ENCODE measurements around the gene BACE2.
"Not testable (repeated sequence)": the region's sequence is repeated elsewhere in the genome, so short reads cannot be mapped to it uniquely, and the experiment has no call there.

Gene BACE2

DNA sequence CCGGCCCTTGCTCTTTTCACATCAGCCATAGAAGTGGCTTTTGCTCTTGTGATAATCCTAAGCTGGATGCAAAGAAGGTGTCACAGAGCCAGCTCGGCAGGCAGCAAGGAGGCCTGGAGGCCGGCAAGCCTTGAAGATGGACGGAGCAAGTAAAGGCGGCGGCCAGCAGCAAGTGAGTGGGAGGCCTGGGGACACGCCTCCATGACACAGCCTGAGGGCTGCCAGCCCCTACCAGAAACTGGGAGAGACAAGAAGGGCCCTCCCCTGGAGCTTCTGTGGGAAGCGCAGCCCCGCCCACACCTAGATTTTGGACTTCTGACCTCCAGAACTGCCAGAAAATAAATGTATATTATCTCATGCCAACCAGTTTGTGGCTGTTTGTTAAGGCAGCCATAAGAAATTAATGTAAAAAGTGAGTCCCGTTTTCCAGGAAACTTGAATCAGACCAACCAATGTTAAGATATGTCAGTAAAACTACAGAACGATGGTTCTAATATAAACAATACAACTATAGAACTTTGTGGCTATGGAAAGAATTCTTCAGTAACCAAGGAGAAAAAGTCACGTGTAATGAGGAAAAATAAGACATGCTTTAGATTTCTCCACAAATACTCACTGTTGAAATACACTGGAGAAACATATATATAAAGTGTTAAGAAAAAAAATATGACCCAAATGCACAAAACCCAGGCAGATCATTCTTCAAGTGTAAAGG, 49.9 kb downstream of the BACE2 start:
- no peak for DNase-seq

DNA sequence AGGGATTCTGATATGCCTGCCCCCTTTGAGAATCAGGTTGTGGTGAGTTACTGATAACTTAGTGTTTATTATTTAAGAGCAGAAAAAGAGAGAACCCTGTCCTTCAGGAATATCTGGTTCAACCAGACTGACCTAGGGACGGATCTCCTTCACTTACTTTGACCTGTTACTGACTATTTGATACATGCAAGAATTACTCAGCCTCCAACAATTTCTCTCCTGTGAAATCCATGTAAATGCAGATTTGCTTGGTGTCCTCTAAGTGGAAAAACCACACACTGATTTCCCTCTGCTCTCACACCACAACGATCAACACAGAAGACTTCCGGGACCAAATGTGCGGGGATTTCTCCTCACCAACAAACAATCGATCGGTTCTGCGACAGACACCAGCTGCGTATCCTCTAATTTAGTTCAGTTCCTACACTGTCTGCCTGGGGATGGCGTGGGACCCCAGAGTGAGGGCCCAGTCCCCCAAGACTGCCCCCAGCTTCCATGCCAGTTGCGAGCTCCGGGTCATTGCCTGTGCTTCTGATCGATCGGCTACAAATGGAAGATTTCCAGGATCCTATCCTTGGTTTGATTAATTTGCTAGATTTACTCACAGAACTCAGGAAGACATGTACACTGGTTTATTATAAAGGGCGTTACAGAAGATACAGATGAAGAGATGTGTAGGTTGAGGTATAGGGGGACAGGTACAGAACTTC, 51.7 kb downstream of the BACE2 start:
- no peak for DNase-seq

DNA sequence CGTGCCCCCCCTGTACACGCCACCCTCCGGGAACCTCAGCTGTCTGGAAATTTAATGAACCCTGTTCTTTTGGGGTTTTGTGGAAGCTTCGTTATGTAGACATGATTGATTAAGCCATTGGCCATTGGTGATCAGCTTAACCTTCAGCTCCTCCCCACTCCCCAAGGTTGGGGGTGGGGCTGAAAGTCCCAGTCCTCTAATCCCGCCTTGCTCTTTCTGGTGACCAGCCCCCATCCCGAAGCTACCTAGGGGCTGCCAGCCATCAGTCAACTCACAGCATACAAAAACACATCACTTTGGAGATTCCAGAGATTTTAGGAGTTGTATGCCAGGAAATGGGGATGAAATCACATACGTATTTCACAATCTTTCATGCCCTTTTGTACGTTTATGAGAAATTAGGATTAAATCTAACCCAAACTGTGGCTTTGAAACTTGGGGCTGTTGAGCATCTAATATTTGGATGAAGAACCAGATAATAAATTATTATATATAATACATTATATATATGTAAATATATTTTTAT, 52.3 kb downstream of the BACE2 start:
- no peak for DNase-seq

- no peak for DNase-seq
These were observed 54.5 kb downstream of the BACE2 start for GRCh38 chr21:41222247-41223068.

DNA sequence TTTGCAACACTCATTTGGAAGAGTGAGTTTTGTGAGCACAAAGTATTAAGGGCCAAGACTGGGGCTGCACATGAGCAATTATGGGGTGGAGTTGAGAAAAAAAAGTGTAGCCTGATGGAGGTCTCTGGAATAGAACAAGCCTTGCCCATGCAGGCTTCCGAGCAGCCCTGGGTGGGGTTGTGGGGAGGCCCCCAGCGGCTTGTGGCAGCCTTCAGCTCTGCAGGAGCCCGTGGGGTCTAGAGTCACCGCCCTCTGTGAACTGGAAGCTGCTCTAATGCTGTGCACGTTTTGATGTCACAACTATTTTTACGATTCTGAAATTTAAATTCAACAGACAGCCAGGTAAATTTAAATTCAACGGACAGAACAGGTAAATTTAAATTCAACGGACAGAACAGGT, 58.9 kb downstream of the BACE2 start:
- DNase-seq = no peak

- DNase-seq = no peak
These were observed 59.5 kb downstream of the BACE2 start for GRCh38 chr21:41227357-41228005.

GRCh38 chr21:41228006-41228370, 60.0 kb downstream of the BACE2 start:
- DNase-seq = no peak

DNA sequence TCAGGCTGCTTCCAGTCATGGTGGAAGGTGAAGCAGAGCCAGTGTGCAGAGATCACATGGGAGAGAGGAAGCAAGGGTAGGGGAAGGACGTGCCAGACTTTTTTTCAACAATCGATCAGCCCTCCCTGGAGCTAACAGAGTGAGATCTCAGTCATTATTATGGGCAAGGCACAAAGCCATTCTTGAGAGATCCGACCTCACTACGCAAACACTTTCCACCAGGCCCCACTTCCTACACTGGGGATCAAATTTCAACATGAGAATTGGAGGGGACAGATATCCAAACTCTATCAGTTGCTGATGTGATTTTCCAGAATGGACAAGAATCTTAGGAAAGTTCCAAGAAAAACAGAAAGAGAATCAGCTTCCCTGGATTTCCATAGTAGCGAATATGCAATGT, 60.5 kb downstream of the BACE2 start:
- no peak for DNase-seq

DNA sequence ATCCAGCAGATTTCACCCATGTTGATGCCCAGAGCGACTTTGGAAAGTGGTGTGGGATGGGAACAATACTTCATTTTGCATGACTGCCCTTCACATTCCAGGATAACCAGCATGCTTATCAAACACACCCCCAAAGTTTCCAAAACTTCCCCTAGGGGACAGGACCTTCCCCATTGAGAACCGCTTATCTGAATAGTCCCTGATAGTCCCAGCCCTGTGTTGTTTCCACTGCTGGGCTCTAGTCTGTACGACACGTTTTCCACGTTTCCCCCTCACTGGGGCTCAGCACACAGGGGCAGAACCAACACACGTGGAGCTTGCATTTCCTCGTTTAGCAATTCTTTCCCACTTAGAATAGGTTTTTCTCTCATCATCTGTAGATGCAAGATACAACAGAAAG, 61.0 kb downstream of the BACE2 start:
- DNase-seq = no peak

GRCh38 chr21:41229509-41230248, 61.7 kb downstream of the BACE2 start:
- no peak for DNase-seq

GRCh38 chr21:41230497-41230896, 62.5 kb downstream of the BACE2 start:
- no peak for DNase-seq

GRCh38 chr21:41231060-41231459, 63.1 kb downstream of the BACE2 start:
- DNase-seq = no peak

- no peak for DNase-seq
These were observed 64.1 kb downstream of the BACE2 start for GRCh38 chr21:41232013-41232412.

- DNase-seq = no peak
These were observed 66.0 kb downstream of the BACE2 start for GRCh38 chr21:41233916-41234315.

GRCh38 chr21:41234569-41234968, 66.6 kb downstream of the BACE2 start:
- DNase-seq = no peak

DNA sequence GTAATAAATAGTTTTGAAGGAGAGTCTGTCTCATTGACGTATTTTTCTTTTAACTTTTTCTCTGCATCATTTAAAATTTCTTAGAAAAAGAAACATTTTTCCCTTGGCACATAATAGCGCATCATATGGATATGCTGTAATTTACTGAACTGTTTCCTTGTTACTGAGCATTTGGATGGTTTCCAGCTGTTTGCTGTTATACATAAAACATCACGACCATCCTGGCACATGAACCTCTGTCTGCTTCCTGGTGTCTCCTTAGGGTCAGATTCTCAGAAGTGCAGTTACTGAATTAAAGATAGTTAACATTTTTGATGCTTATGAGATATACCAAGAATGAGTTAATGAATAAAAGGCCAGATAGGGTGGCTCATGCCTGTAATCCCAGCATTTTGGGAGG, 67.2 kb downstream of the BACE2 start:
- no peak for DNase-seq

- no peak for DNase-seq
These were observed 68.5 kb downstream of the BACE2 start for GRCh38 chr21:41236352-41236973.

GRCh38 chr21:41238081-41238796, 70.3 kb downstream of the BACE2 start:
- not testable (repeated sequence) for DNase-seq

- DNase-seq = no peak
These were observed 72.1 kb downstream of the BACE2 start for GRCh38 chr21:41240040-41240439.

- no peak for DNase-seq
These were observed 73.4 kb downstream of the BACE2 start for GRCh38 chr21:41241341-41241740.

GRCh38 chr21:41242238-41242829, 74.4 kb downstream of the BACE2 start:
- no peak for DNase-seq

Data from activated T-cell treated with anti-CD3 and anti-CD28 coated beads for 4 hours (primary cell).